Measurements from ENCODE around the gene RTL3.

Gene RTL3

GRCh38 chrX:78614264-78614663, 44.9 kb downstream of the RTL3 start:
- no peak for DNase-seq
